Measurements from ENCODE around the gene IL17B. TPM values are rescaled to one million over a fixed set of nuclear protein-coding genes. Genes with fewer than 3 reads are reported as not detected.
"Not testable (repeated sequence)": the region's sequence is repeated elsewhere in the genome, so short reads cannot be mapped to it uniquely, and the experiment has no call there.

IL17B gene
- total RNA-seq, 2 donors from 2014 or later, result not detected

GRCh38 chr5:149408252-149409099, 29.4 kb upstream of the IL17B start:
- Mint-ChIP-seq H3K4me3 (no peak overlapping the region), H3K27me3 (peaks cover 3% of the 10 kb centered on the region), H3K36me3 (ENCODE audit: low read depth) (no peaks in the 10 kb centered on the region), H3K27ac (no peak overlapping the region), H3K9me3 (no peaks in the 10 kb centered on the region), H3K4me1 (no peaks in the 10 kb centered on the region)
- ATAC-seq (replicated peaks), result no peak

GRCh38 chr5:149407323-149408251, 28.5 kb upstream of the IL17B start:
- no peak overlapping the region for H3K4me3 Mint-ChIP-seq
- no peaks in the 10 kb centered on the region for H3K36me3 Mint-ChIP-seq (ENCODE audit: low read depth)
- H3K4me1 Mint-ChIP-seq, result no peaks in the 10 kb centered on the region
- no peak for ATAC-seq (replicated peaks)
- H3K27me3 Mint-ChIP-seq, result peaks cover 3% of the 10 kb centered on the region
- no peaks in the 10 kb centered on the region for H3K9me3 Mint-ChIP-seq
- no peak overlapping the region for H3K27ac Mint-ChIP-seq

- H3K36me3 Mint-ChIP-seq (ENCODE audit: low read depth), result no peaks in the 10 kb centered on the region
- H3K27ac Mint-ChIP-seq, result no peak overlapping the region
- no peaks in the 10 kb centered on the region for H3K4me1 Mint-ChIP-seq
These were observed 27.9 kb upstream of the IL17B start for GRCh38 chr5:149406979-149407306.

GRCh38 chr5:149406203-149406978, 27.3 kb upstream of the IL17B start:
- no peak overlapping the region for H3K4me3 Mint-ChIP-seq
- H3K27me3 Mint-ChIP-seq, result peaks cover 3% of the 10 kb centered on the region
- no peaks in the 10 kb centered on the region for H3K4me1 Mint-ChIP-seq
- no peaks in the 10 kb centered on the region for H3K9me3 Mint-ChIP-seq
- no peaks in the 10 kb centered on the region for H3K36me3 Mint-ChIP-seq (ENCODE audit: low read depth)
- H3K27ac Mint-ChIP-seq, result no peak overlapping the region
- ATAC-seq (replicated peaks), result no peak

More at GRCh38 chr5:149406979-149407306, 27.9 kb upstream of the IL17B start:
- no peak for ATAC-seq (replicated peaks)
- Mint-ChIP-seq H3K4me3 (no peak overlapping the region), H3K27me3 (peaks cover 3% of the 10 kb centered on the region), H3K9me3 (no peaks in the 10 kb centered on the region)

- no peak overlapping the region for H3K27ac Mint-ChIP-seq
- no peaks in the 10 kb centered on the region for H3K36me3 Mint-ChIP-seq (ENCODE audit: low read depth)
- no peaks in the 10 kb centered on the region for H3K4me1 Mint-ChIP-seq
- peaks cover 3% of the 10 kb centered on the region for H3K27me3 Mint-ChIP-seq
- no peak for ATAC-seq (replicated peaks)
- H3K4me3 Mint-ChIP-seq, result no peak overlapping the region
- no peaks in the 10 kb centered on the region for H3K9me3 Mint-ChIP-seq
These were observed 26.6 kb upstream of the IL17B start for GRCh38 chr5:149405550-149406202.

GRCh38 chr5:149404746-149405549, 25.9 kb upstream of the IL17B start:
- H3K9me3 Mint-ChIP-seq, result no peaks in the 10 kb centered on the region
- no peak overlapping the region for H3K27ac Mint-ChIP-seq

GRCh38 chr5:149403923-149404745, 25.0 kb upstream of the IL17B start:
- ATAC-seq (replicated peaks), result no peak
- no peaks in the 10 kb centered on the region for H3K9me3 Mint-ChIP-seq
- H3K4me1 Mint-ChIP-seq, result no peaks in the 10 kb centered on the region
- peaks cover 3% of the 10 kb centered on the region for H3K27me3 Mint-ChIP-seq
- H3K27ac Mint-ChIP-seq, result no peak overlapping the region
- H3K36me3 Mint-ChIP-seq (ENCODE audit: low read depth), result no peaks in the 10 kb centered on the region
- no peak overlapping the region for H3K4me3 Mint-ChIP-seq

More at GRCh38 chr5:149404746-149405549, 25.9 kb upstream of the IL17B start:
- no peak overlapping the region for H3K4me3 Mint-ChIP-seq
- H3K36me3 Mint-ChIP-seq (ENCODE audit: low read depth), result no peaks in the 10 kb centered on the region
- H3K4me1 Mint-ChIP-seq, result no peaks in the 10 kb centered on the region
- peaks cover 3% of the 10 kb centered on the region for H3K27me3 Mint-ChIP-seq
- no peak for ATAC-seq (replicated peaks)

- Mint-ChIP-seq H3K27ac (no peak overlapping the region), H3K36me3 (ENCODE audit: low read depth) (no peaks in the 10 kb centered on the region), H3K27me3 (peaks cover 4% of the 10 kb centered on the region), H3K9me3 (no peaks in the 10 kb centered on the region), H3K4me1 (no peaks in the 10 kb centered on the region), H3K4me3 (no peak overlapping the region)
- ATAC-seq (replicated peaks), result no peak
These were observed 23.2 kb upstream of the IL17B start for GRCh38 chr5:149402291-149402690.

GRCh38 chr5:149401051-149401450, 22.0 kb upstream of the IL17B start:
- ATAC-seq (replicated peaks), result no peak
- Mint-ChIP-seq H3K27ac (no peak overlapping the region), H3K4me3 (no peak overlapping the region), H3K27me3 (peaks cover 7% of the 10 kb centered on the region), H3K4me1 (no peaks in the 10 kb centered on the region), H3K36me3 (ENCODE audit: low read depth) (no peaks in the 10 kb centered on the region), H3K9me3 (no peaks in the 10 kb centered on the region)

GRCh38 chr5:149400304-149400703, 21.2 kb upstream of the IL17B start:
- Mint-ChIP-seq H3K9me3 (no peaks in the 10 kb centered on the region), H3K36me3 (ENCODE audit: low read depth) (no peaks in the 10 kb centered on the region), H3K27me3 (peaks cover 7% of the 10 kb centered on the region), H3K27ac (no peak overlapping the region), H3K4me1 (no peaks in the 10 kb centered on the region), H3K4me3 (no peak overlapping the region)
- no peak for ATAC-seq (replicated peaks)

GRCh38 chr5:149399775-149400174, 20.7 kb upstream of the IL17B start:
- H3K9me3 Mint-ChIP-seq, result no peaks in the 10 kb centered on the region
- H3K36me3 Mint-ChIP-seq (ENCODE audit: low read depth), result no peaks in the 10 kb centered on the region
- no peak overlapping the region for H3K27ac Mint-ChIP-seq
- peaks cover 7% of the 10 kb centered on the region for H3K27me3 Mint-ChIP-seq
- no peak overlapping the region for H3K4me3 Mint-ChIP-seq
- no peak for ATAC-seq (replicated peaks)
- H3K4me1 Mint-ChIP-seq, result no peaks in the 10 kb centered on the region

- H3K27me3 Mint-ChIP-seq; H3K36me3 Mint-ChIP-seq (ENCODE audit: low read depth); H3K9me3 Mint-ChIP-seq; H3K27ac Mint-ChIP-seq; H3K4me3 Mint-ChIP-seq; ATAC-seq (replicated peaks); H3K4me1 Mint-ChIP-seq: not testable (repeated sequence)
These were observed 19.7 kb upstream of the IL17B start for GRCh38 chr5:149398747-149399266.
